ENCODE measurements around the gene S100B. TPM values are rescaled to one million over a fixed set of nuclear protein-coding genes. Genes with fewer than 3 reads are reported as not detected.

S100B gene
- total and polyA plus RNA-seq, 2 of the 13 experiments (the other 11 are each of a cell fraction or from before 2014, with no cell fraction given): not detected

- Histone ChIP-seq H2AFZ (ENCODE audit: low read length) (no peak overlapping the region), H3K27ac (ENCODE audit: extremely low read length, insufficient read depth, low read length) (no peak overlapping the region), H3K9ac (ENCODE audit: insufficient read depth, low read depth, low read length) (no peak overlapping the region), H3K4me1 (ENCODE audit: insufficient read depth, low read length) (peaks cover 22% of the 10 kb centered on the region), H3K36me3 (replicated peaks in 1 of 2; ENCODE audit: control insufficient read depth in 1 of 2, insufficient read depth in 2 of 2, low read length in 2 of 2) (no peaks in the 10 kb centered on the region), H4K20me1 (ENCODE audit: insufficient read depth, low read length) (no peaks in the 10 kb centered on the region), H3K27me3 (ENCODE audit: control insufficient read depth in 1 of 2, insufficient read depth in 2 of 2, low read length in 2 of 2) (peaks cover 0 to 21% of the 10 kb centered on the region in 2 experiments; a peak in 4 of 5 replicates), H3K4me3 (replicated peaks in 1 of 3; ENCODE audit: insufficient read depth in 1 of 3, low read depth in 2 of 3, low read length in 3 of 3) (no peak overlapping the region), H3K4me2 (ENCODE audit: low read depth, low read length) (peak overlapping the region; percentile 10; the same call in 1 of the 2 replicates), H3K9me3 (ENCODE audit: low read length) (no peaks in the 10 kb centered on the region), H3K79me2 (ENCODE audit: insufficient read depth, low read length) (no peaks in the 10 kb centered on the region)
- ChIA-PET CTCF (ENCODE audit: low intra/inter-chr PET ratio, low total read pairs) (no interaction called here), POLR2A (no interaction called here)
- in situ Hi-C loops (cut with HindIII; ENCODE audit: extremely low pct_ligation_motif_present, low pct_unique_long_range_greater_than_20kb): no loop called here
- BruUV-seq (replicated peaks): no TSS peak
- TF ChIP-seq ZNF441 (CRISPR knock-in tag; IDR thresholded peaks at IDR 0.05; ENCODE audit: borderline replicate concordance) (peak; percentile 44; the same call in 1 of the 2 replicates), ETV5 (CRISPR knock-in tag; IDR thresholded peaks at IDR 0.05; ENCODE audit: borderline replicate concordance) (peak; percentile 11; the same call in 1 of the 2 replicates)
- TF ChIP-seq, protein P1, sequence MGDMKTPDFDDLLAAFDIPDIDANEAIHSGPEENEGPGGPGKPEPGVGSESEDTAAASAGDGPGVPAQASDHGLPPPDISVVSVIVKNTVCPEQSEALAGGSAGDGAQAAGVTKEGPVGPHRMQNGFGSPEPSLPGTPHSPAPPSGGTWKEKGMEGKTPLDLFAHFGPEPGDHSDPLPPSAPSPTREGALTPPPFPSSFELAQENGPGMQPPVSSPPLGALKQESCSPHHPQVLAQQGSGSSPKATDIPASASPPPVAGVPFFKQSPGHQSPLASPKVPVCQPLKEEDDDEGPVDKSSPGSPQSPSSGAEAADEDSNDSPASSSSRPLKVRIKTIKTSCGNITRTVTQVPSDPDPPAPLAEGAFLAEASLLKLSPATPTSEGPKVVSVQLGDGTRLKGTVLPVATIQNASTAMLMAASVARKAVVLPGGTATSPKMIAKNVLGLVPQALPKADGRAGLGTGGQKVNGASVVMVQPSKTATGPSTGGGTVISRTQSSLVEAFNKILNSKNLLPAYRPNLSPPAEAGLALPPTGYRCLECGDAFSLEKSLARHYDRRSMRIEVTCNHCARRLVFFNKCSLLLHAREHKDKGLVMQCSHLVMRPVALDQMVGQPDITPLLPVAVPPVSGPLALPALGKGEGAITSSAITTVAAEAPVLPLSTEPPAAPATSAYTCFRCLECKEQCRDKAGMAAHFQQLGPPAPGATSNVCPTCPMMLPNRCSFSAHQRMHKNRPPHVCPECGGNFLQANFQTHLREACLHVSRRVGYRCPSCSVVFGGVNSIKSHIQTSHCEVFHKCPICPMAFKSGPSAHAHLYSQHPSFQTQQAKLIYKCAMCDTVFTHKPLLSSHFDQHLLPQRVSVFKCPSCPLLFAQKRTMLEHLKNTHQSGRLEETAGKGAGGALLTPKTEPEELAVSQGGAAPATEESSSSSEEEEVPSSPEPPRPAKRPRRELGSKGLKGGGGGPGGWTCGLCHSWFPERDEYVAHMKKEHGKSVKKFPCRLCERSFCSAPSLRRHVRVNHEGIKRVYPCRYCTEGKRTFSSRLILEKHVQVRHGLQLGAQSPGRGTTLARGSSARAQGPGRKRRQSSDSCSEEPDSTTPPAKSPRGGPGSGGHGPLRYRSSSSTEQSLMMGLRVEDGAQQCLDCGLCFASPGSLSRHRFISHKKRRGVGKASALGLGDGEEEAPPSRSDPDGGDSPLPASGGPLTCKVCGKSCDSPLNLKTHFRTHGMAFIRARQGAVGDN (CRISPR knock-in tag; IDR thresholded peaks at IDR 0.05): peak; percentile 50
- TF ChIP-seq, protein P2, sequence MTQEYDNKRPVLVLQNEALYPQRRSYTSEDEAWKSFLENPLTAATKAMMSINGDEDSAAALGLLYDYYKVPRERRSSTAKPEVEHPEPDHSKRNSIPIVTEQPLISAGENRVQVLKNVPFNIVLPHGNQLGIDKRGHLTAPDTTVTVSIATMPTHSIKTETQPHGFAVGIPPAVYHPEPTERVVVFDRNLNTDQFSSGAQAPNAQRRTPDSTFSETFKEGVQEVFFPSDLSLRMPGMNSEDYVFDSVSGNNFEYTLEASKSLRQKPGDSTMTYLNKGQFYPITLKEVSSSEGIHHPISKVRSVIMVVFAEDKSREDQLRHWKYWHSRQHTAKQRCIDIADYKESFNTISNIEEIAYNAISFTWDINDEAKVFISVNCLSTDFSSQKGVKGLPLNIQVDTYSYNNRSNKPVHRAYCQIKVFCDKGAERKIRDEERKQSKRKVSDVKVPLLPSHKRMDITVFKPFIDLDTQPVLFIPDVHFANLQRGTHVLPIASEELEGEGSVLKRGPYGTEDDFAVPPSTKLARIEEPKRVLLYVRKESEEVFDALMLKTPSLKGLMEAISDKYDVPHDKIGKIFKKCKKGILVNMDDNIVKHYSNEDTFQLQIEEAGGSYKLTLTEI (CRISPR knock-in tag; conservative IDR thresholded peaks at IDR 0.05): no peak
- ATAC-seq (peak; percentile 52; the same call in 2 of the 3 replicates), DNase-seq (ENCODE audit: low spot score) (no peak), FAIRE-seq (no peak)
- intact Hi-C loops (cut with micrococcal nuclease; ENCODE audit: unreplicated experiment): no loop called here
- WGBS (ENCODE audit: low lambda C conversion rate): 23% methylated on average over 5 of the region's 6 CpGs
Measured at GRCh38 chr21:46610018-46610701, 5.3 kb upstream of the S100B start.

Data from HepG2 (cell line).